ENCODE results near the gene C1QTNF8. TPM values are rescaled to one million over a fixed set of nuclear protein-coding genes. Genes with fewer than 3 reads are reported as not detected.

The C1QTNF8 gene
- total and polyA plus RNA-seq, 2 donors (not counting 1 experiment from before 2014, with no cell fraction given): not detected

GRCh38 chr16:1121009-1121408 lies 25.0 kb upstream of the C1QTNF8 start:
- WGBS (ENCODE audit: insufficient coverage): 88% methylated on average over 21 of the region's 23 CpGs
- intact Hi-C loops (cut with micrococcal nuclease): no loop called here
- TF ChIP-seq CTCF (IDR thresholded peaks at IDR 0.05) (no peak), EZH2 (IDR thresholded peaks at IDR 0.05; ENCODE audit: borderline replicate concordance, insufficient read depth, low read depth, low read length, poor library complexity, severe bottlenecking) (no peak)
- no peaks in the 10 kb centered on the region for H3K79me2 ChIP-seq (ENCODE audit: control insufficient read depth, insufficient read depth, low read length)
- H3K27ac ChIP-seq (ENCODE audit: low read length in 2 of 2): no peak overlapping the region
- Mint-ChIP-seq H3K9me3 (ENCODE audit: insufficient read depth) (no peaks in the 10 kb centered on the region), H3K27me3 (no peaks in the 10 kb centered on the region), H3K4me3 (no peak overlapping the region), H3K4me1 (peaks cover 5% of the 10 kb centered on the region), H3K27ac (no peak overlapping the region)
- ATAC-seq (ENCODE audit: low read depth) (no peak), DNase-seq (no peak)
- H3K4me3 ChIP-seq (ENCODE audit: control extremely low read depth in 1 of 5, extremely low read depth in 1 of 5, insufficient read depth in 1 of 5, low read depth in 2 of 5, low read length in 4 of 5): no peak overlapping the region
- ChIA-PET CTCF (no interaction called here), POLR2A (no interaction called here)
- H2AFZ ChIP-seq (ENCODE audit: insufficient read depth, low read depth, low read length, poor library complexity, severe bottlenecking): no peak overlapping the region
- H4K20me1 ChIP-seq (ENCODE audit: control insufficient read depth, insufficient read depth, low read length, poor library complexity, severe bottlenecking): no peaks in the 10 kb centered on the region
- H3K4me1 ChIP-seq (ENCODE audit: control insufficient read depth in 2 of 2, insufficient read depth in 2 of 2, low read length in 2 of 2): peaks cover 0 to 8% of the 10 kb centered on the region in 2 donors
- H3K36me3 ChIP-seq (replicated peaks in 1 of 2; ENCODE audit: control extremely low read depth in 1 of 2, control insufficient read depth in 1 of 2, extremely low read depth in 1 of 2, insufficient read depth in 2 of 2, low read length in 1 of 2): no peaks in the 10 kb centered on the region
- H3K27me3 ChIP-seq (replicated peaks in 1 of 4; ENCODE audit: control extremely low read depth in 1 of 4, control insufficient read depth in 3 of 4, insufficient read depth in 4 of 4, low read length in 3 of 4): peaks cover 0 to 3% (median 0%) of the 10 kb centered on the region in 4 experiments
- no peak overlapping the region for H3K4me2 ChIP-seq (replicated peaks; ENCODE audit: low read depth, low read length, poor library complexity, severe bottlenecking)
- H3K9me3 ChIP-seq (ENCODE audit: control extremely low read depth in 1 of 3, control insufficient read depth in 2 of 3, insufficient read depth in 1 of 3, low read length in 2 of 3): no peaks in the 10 kb centered on the region
- H3K9ac ChIP-seq (ENCODE audit: low read length): no peak overlapping the region

- Histone ChIP-seq H3K36me3 (replicated peaks in 1 of 2; ENCODE audit: control extremely low read depth in 1 of 2, control insufficient read depth in 1 of 2, extremely low read depth in 1 of 2, insufficient read depth in 2 of 2, low read length in 1 of 2) (no peaks in the 10 kb centered on the region), H3K27ac (ENCODE audit: low read length in 2 of 2) (no peak overlapping the region), H3K9me3 (ENCODE audit: control extremely low read depth in 1 of 3, control insufficient read depth in 2 of 3, insufficient read depth in 1 of 3, low read length in 2 of 3) (no peaks in the 10 kb centered on the region), H3K79me2 (ENCODE audit: control insufficient read depth, insufficient read depth, low read length) (no peaks in the 10 kb centered on the region), H3K4me2 (replicated peaks; ENCODE audit: low read depth, low read length, poor library complexity, severe bottlenecking) (peak overlapping the region; percentile 38), H3K4me1 (ENCODE audit: control insufficient read depth in 2 of 2, insufficient read depth in 2 of 2, low read length in 2 of 2) (peaks cover 0 to 8% of the 10 kb centered on the region in 2 donors), H4K20me1 (ENCODE audit: control insufficient read depth, insufficient read depth, low read length, poor library complexity, severe bottlenecking) (no peaks in the 10 kb centered on the region), H2AFZ (ENCODE audit: insufficient read depth, low read depth, low read length, poor library complexity, severe bottlenecking) (no peak overlapping the region), H3K9ac (ENCODE audit: low read length) (no peak overlapping the region), H3K4me3 (ENCODE audit: control extremely low read depth in 1 of 5, extremely low read depth in 1 of 5, insufficient read depth in 1 of 5, low read depth in 2 of 5, low read length in 4 of 5) (no peak overlapping the region), H3K27me3 (replicated peaks in 1 of 4; ENCODE audit: control extremely low read depth in 1 of 4, control insufficient read depth in 3 of 4, insufficient read depth in 4 of 4, low read length in 3 of 4) (peaks cover 0 to 3% (median 0%) of the 10 kb centered on the region in 4 experiments)
- Mint-ChIP-seq H3K9me3 (ENCODE audit: insufficient read depth) (no peaks in the 10 kb centered on the region), H3K27me3 (no peaks in the 10 kb centered on the region), H3K4me1 (peaks cover 5% of the 10 kb centered on the region), H3K27ac (no peak overlapping the region), H3K4me3 (no peak overlapping the region)
- no peak for TF ChIP-seq CTCF (IDR thresholded peaks at IDR 0.05)
- TF ChIP-seq EZH2 (IDR thresholded peaks at IDR 0.05; ENCODE audit: borderline replicate concordance, insufficient read depth, low read depth, low read length, poor library complexity, severe bottlenecking): no peak
- ChIA-PET CTCF (no interaction called here), POLR2A (no interaction called here)
- DNase-seq: no peak
- no peak for ATAC-seq (ENCODE audit: low read depth)
- WGBS (ENCODE audit: insufficient coverage): 80% methylated on average over 21 of the region's 22 CpGs
- intact Hi-C loops (cut with micrococcal nuclease): no loop called here
Observed at GRCh38 chr16:1120577-1120941, 24.5 kb upstream of the C1QTNF8 start.

Data from B cell (primary cell).